ENCODE results near the gene MYL5.
"Not testable (repeated sequence)": the region's sequence is repeated elsewhere in the genome, so short reads cannot be mapped to it uniquely, and the experiment has no call there.

Gene MYL5

DNA sequence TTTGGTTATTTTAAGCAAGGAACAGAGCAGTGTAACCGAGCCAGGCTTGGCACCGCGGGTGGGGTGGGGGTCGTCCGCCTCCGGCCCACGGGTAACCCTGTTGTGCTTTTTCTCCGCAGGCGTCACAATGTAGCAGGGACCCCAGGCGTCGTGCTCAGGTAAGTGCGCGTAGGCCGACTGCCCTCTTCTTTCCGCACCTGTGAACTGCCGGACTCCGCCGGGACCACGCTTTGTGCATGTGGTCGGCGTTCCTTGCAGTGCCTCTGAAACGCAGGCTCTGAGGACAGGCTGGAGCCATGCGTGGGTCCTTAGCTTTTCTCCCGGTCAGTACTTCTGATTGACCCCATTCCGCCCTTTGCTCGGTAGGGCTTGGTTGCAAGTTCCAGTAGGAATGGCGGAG lies 56.2 kb downstream of the MYL5 start:
- DNase-seq, result no peak

DNA sequence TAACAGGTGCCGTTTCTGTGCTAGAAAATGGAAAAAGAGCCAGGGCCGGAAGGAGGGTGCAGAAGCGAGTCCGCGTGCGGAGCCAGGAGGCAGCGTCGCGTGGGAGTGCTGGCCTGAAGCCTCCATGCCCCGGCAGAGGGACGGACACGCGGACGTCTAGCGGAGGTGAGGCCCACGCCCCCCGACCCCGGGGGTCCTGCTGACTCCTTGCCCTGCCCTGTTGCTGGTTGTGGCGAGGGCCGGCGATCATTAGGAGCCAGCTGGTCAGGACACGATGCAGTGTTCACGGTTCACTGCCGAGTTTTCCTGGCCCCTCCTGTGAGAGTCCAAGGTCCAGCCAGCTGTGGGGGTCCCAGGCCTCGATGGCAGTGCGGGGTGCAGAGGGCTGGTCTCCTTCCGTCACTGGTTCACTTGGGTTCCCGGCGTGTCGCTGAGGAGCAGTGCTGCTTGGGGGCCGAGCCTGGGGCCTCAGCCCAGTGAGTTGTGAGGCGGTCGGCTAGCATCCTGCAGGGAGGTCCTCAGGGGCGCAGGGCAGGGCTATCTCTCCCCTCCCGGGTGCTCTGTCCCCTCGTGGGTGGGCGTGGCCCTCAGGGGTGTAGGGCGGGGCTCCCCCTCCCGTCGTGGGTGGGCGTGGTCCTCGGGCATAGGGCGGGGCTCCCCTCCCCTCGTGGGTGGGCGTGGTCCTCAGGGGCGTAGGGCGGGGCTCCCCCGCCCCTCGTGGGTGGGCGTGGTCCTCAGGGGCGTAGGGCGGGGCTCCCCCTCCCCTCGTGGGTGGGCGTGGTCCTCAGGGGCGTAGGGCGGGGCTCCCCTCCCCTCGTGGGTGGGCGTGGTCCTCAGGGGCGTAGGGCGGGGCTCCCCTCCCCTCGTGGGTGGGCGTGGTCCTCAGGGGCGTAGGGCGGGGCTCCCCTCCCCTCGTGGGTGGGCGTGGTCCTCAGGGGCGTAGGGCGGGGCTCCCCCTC lies 56.9 kb downstream of the MYL5 start:
- not testable (repeated sequence) for DNase-seq
